ENCODE results near the gene CDC6.
A peak's percentile ranks its signal among the peaks of the same experiment; 100 is the strongest.

Gene CDC6

GRCh38 chr17:40286473-40286872 is 1.2 kb upstream of the CDC6 start:
- no peak overlapping the region for H3K4me3 ChIP-seq (ENCODE audit: low read depth, low read length)
- TF ChIP-seq CTCF (IDR thresholded peaks at IDR 0.05; ENCODE audit: insufficient read depth, low read depth, low read length, missing control alignments), result no peak
- DNase-seq (ENCODE audit: low read depth), result no peak

- no peak overlapping the region; the same call in 1 of the 2 replicates for H3K4me3 ChIP-seq (ENCODE audit: low read depth, low read length)
- no peak for DNase-seq (ENCODE audit: low read depth)
- TF ChIP-seq CTCF (IDR thresholded peaks at IDR 0.05; ENCODE audit: insufficient read depth, low read depth, low read length, missing control alignments), result no peak
Observed at GRCh38 chr17:40287159-40287493, 553 bp upstream of the CDC6 start.

GRCh38 chr17:40290629-40291280 is 3.1 kb downstream of the CDC6 start:
- no peak overlapping the region for H3K4me3 ChIP-seq (ENCODE audit: low read depth, low read length)
- peak; percentile 52 for TF ChIP-seq CTCF (IDR thresholded peaks at IDR 0.05; ENCODE audit: insufficient read depth, low read depth, low read length, missing control alignments)
- peak; percentile 70 for DNase-seq (ENCODE audit: low read depth)

GRCh38 chr17:40291281-40291664 is 3.6 kb downstream of the CDC6 start:
- no peak for DNase-seq (ENCODE audit: low read depth)

GRCh38 chr17:40293363-40293762 is 5.7 kb downstream of the CDC6 start:
- no peak for TF ChIP-seq CTCF (IDR thresholded peaks at IDR 0.05; ENCODE audit: insufficient read depth, low read depth, low read length, missing control alignments)
- no peak overlapping the region for H3K4me3 ChIP-seq (ENCODE audit: low read depth, low read length)
- DNase-seq (ENCODE audit: low read depth), result no peak

More at GRCh38 chr17:40291281-40291664, 3.6 kb downstream of the CDC6 start:
- no peak overlapping the region for H3K4me3 ChIP-seq (ENCODE audit: low read depth, low read length)
- TF ChIP-seq CTCF (IDR thresholded peaks at IDR 0.05; ENCODE audit: insufficient read depth, low read depth, low read length, missing control alignments), result no peak

- no peak overlapping the region for H3K4me3 ChIP-seq (ENCODE audit: low read depth, low read length)
- TF ChIP-seq CTCF (IDR thresholded peaks at IDR 0.05; ENCODE audit: insufficient read depth, low read depth, low read length, missing control alignments), result no peak
- no peak for DNase-seq (ENCODE audit: low read depth)
Observed at GRCh38 chr17:40295488-40296436, 8.1 kb downstream of the CDC6 start.

Measured in GM12865 (cell line).